ENCODE results near the gene CDK18.
A peak's percentile ranks its signal among the peaks of the same experiment; 100 is the strongest.

Gene CDK18

DNA sequence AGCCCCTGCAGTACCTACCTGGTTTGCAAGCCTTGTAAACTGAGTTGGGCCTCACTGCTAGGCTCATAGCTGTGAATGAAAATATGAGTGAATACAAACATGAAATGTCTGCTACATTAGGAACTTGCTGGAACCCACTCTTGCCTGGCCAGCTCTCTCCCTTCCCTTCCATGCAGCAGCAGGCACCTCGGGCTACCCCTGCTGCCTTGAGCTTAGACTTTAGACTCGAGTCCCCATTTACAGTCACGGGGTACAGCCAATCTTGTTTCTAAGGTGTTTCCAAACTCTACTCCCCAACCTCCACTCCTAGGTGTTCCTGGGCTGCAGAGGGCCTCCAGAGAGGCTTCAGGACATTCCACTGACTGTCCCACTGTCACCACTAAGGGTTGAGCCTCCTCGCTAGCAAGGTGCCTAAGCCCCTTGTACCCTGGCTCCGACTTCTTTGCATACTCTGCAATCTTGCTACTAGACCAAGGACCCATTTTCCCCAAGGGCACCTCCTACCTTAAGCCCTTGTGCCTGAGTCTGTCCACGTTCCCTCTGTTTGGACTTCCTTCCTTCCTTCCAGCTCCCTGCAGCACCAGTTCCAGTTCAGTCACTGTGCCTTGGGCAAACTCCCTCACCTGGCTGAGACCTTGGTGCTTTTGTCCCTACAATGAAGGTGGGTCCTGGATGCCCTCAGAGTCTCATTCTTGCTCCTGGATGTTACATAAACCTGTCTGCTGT lies 36.9 kb downstream of the CDK18 start:
- no peak for DNase-seq

DNA sequence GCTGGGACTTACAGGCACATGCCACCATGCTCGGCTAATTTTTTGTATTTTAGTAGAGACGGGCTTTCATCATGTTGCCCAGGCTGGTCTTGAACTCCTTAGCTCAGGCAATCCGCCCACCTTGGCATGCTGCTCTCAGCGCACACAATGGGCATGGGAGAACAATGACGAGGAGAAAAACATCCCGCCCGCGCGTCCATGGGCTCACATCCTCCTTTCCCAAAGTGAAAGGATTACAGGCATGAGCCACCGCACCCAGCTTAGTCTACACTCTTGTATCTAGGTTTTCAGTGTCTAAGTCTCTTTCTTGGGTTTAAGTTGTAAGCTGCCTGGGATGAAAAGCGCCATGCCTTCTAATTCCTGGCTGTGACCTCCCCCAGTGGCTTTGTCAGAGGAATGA lies 37.9 kb downstream of the CDK18 start:
- no peak for DNase-seq

DNA sequence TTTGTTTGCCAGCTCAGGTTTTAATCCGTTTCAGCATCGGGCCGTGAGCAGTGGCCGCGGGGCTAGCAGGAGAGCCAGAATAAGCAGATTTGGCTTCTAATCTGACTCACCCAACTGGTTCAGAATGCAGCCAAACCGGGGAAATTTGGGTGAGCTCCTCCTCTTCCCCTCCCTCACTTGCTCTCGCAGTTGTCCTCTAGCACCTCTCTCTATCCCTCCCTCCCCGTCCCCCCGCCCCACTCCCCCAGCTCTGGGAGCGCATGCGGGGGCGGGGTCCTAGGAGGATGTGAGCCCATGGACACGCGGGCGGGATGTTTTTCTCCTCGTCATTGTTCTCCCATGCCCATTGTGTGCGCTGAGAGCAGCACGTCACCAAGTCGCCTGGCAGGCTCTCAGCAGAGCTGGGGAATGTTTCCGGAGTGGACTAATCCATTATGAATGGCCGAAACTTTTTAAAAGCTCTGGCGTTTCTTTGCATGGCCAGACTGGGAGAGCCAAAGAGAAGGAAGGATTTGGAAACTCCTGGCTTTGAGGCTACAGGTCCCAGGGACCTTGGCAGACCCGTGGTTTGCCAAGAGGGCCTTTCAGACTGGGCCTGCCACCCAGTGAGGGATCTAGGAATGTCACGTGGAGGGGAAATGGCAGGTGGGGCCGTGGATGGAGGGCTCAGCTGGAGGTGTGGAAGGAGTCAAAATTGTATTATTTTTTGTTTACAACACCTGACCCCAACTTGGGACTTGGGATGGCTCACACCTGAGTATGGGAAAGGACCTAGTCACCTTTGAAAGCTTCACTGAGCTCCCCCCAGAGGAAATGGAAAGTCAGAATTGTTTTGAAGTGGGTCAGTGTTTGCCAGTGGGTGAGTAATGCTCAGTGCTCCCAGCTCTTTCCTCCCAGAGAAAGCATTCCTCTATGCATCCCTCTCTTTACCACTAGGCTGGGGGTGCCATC lies 39.2 kb downstream of the CDK18 start:
- peak; percentile 94 for DNase-seq

DNA sequence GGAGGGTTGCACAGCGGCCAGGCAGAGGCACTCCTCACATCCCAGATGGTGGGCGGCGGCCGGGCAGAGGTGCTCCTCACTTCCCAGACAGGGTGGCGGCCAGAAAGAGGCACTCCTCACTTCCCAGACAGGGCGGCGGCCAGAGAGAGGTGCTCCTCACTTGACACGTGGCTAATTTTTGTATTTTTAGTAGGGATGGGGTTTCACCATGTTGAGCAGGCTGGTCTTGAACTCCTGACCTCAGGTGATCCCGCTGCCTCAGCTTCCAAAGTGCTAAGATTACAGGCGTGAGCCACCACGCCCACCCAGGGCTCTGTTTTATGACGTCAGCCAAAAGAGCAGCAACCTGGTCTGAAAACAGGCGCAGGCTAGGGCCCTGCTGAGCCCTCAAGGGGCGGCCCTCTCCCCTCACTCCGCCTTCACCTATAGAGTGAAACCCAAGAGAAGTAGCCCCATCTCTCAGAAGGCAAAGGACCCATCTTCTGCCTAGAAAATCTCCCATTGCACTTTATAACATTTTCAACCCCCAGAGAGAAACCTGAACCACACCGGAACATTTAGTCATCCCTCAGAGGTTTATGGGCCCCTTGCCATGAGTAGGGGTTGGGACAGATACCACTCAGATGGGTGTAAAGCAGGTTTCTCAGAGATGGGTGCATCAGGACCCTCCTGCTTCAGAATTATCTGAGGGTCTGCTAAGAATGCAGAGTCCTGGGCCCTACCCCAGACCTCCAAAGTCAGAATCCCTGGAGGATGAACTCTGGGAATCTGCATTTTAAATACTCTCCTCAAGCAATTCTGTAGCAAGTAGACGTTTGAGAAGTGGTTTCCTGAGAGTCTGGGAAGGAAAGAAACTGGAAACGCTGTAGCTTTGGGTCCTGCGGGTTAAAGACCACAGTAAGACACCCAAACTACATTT lies 40.8 kb downstream of the CDK18 start:
- no peak for DNase-seq

DNA sequence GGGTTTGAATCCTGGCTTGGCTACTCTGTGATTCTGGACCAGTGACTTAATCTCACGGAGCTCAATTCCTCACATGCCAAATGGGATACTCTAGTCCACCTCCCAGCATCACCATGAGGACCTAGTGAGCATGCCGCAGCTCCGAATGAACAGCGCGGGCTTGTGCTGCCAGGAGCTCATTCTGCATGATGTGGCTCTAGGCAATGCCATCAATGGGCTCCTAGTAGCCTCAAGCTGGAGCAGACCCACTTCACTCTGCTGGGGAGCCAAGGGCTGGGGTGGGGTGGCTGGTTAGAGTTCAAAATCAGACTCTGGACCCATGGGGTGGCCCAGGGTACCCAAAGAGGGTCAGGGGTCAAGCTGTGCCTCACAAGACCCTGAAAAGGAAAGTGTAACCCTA lies 41.5 kb downstream of the CDK18 start:
- no peak for DNase-seq

DNA sequence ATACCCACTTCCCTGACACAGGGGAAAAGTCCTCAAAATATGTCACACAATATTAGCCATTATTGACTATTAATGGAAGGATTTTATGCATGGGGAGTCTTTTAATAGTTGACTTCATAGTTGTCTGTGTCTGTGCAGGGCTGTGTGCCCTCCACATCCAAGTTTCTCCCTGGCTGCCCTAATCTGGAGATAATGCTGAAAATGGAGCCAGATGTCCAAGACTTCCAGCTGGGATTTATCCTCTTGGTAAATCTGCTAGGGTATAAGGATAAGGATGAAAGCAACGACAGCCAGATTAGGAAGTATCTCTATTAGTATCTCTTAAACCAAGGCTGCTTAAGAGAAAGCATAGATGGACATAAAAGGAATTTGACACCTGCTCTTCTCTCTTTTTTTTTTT lies 42.1 kb downstream of the CDK18 start:
- no peak for DNase-seq

DNA sequence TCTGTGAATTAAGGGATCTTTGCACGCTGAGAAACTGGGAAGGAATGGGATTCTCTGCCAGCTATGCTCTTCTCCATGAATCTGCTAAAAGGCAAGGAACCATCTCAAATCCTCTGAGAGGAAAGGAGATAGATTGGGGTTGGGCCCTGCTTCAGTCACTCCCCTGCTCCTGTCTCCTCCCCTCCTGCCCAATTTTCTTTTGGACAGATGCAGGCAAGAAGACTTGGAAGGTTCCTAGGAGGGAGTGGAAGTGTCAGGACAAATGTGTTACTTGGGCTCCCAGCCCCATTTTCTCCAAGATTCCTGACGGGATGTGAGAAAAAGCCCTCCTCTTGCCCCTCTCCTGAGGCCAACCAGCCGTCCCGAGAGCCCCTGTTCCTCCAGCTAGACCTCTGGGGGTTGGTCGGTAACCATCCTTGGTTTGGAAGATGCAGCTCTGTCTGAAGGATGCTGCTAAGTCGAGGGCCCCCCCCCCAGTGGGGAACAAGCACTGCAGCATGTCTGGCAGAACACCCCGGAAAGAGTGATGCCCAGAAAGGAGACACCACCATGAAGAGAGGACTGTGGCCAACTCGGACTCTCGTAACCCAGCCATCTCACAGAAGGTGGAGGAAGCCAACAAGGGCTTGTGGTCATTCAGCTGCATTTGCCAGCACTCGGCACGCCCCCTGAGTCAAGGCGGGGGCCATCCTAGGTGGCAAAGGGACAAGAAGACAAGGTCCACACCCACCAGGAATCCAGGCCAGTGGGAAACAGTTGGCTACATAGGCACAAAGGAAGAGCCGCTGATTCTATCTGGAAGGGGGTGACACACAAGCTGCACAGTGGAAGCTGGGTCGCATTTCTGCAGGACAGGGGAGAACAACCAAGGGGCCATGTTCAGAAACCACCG lies 43.7 kb downstream of the CDK18 start:
- no peak for DNase-seq

DNA sequence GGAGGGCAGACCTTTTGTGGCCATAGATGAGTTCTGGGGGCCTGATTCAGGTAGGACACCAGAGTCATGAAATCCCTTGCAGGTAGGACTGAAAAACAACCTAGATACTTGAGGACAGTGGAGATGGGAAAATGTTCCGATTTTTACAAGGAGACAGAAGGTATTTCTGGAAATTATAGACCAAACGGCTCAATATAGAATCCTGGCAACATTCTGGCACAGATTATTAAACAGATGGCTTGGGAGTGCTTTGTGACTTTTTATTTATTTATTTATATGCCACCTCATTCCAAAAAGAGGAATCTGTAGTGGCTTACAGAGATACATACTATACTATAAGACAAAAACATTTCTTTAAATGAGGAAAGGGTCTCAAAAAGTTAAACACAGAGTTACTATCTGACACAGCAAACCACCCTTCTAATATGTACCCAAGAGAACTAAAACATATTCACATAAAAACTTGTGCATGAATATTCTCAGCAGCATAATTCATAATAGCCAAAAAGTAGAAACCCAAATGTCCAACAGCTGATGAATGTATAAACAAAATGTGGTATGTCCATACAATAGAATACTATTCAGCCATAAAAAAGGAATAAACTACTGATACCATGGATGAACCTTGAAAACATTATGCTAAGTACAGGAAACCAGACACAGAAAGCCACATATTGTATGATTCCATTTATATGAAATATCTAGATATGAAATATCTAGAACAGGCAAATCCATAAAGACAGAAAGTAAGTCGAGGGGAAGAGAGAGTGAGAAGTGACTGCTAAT lies 49.8 kb downstream of the CDK18 start:
- DNase-seq = no peak

DNA sequence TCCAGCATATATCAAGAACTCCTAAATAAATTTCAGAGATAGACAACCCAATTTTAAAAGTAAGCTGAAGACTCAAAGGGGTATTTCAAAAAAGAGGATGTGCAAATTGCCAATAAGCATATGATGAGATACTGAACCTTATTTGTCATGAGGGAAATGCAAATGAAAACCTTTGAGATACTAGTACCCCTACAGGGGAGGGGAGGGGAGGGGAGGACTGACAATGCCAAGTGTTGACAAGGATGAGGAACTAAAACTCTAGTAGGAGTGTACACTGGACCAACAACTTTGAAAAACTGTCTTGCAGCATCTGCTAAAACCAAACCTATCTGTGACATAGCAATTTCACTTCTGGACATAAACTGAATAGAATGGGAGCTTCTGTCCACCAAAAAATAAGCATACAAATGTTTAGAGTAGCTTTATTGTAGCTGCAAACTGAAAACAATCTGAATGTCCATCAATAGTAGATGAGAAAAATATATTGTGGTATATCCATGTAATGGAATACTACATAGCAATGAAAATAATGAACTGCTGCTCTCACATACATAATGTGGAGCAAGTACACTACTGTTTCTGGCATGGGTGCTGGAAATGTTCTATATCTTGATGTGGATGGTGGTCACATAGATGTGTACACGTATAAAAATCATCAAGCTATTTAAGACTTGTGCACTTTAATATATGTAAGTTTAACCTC lies 57.2 kb downstream of the CDK18 start:
- DNase-seq = no peak

DNA sequence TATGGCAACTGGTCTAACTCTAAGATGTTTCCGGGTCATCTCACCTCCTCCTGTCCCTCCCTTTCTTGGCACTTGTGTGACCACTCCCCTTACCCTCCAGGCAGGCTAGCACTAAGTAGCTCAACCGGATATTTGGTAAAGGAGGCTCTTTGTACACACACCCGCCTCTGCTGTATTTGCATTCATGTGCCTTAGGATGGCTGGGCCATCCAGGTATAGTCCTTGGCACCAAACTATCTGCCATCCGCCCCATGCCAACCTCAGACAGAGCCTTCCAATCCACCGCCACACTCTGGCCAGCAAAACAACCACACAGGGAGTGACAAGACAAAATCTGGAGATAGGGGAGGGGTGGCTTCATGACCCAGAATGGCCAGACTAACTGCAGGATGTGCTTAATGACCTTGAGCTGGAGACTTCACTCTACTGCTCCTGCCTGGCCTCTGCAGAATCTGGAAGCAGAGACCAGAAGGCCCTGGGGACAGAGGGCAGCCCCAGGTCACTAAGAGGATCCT lies 59.5 kb downstream of the CDK18 start:
- DNase-seq = no peak

DNA sequence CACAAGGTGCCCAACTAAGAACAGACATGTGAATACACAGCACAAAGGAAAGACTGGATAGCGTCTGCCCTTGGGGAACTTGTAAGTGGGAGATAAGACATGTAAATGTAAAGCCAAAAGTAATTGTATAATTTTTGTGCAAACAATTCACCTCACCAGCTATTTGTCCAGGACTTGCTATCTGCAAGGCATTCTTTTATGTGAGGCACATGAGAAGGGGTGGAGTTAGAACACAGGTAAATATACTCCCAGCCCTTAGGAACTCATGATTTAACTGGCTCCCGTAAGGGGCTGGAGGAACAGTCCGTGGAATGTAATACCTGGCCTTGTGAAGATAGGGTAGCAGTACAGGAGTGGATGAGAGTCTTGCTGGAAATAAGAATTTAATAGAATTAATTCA lies 61.3 kb downstream of the CDK18 start:
- DNase-seq = no peak

DNA sequence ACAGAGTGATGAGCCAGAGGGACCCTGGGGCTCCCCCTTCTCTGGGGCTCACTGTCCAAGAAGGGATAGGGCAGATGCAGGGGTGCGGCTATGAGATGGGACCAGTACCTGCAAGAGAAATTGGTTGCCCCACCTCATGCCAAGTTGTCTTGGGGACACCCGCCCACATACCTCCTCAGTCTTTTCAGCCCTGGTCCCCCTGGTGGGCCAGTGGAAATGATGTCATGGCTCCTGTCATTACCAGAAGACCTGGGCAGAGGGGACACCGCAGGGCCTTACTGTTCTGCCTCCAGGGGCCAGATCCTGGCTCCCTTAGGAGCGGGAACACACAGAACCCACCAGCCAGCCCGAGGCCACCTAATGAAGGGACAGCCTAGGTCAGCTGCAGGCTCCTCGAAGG lies 63.2 kb downstream of the CDK18 start:
- DNase-seq = no peak

DNA sequence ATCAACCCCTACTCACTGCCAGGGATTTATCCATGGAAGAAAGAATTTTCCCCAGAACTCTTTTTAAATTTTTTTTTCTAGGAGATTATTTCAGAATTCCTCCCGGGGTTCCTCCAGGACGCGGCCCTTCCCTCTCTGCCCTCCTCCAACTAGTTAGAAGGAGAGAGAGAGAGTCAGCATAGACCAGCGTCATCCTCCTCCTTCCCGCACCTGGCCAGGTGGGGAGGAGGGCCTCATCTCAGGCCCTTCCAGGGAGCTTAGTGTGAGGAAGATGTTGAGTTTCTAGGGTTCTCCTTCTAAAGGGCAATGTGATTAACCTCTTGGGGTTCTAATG lies 63.6 kb downstream of the CDK18 start:
- no peak for DNase-seq

DNA sequence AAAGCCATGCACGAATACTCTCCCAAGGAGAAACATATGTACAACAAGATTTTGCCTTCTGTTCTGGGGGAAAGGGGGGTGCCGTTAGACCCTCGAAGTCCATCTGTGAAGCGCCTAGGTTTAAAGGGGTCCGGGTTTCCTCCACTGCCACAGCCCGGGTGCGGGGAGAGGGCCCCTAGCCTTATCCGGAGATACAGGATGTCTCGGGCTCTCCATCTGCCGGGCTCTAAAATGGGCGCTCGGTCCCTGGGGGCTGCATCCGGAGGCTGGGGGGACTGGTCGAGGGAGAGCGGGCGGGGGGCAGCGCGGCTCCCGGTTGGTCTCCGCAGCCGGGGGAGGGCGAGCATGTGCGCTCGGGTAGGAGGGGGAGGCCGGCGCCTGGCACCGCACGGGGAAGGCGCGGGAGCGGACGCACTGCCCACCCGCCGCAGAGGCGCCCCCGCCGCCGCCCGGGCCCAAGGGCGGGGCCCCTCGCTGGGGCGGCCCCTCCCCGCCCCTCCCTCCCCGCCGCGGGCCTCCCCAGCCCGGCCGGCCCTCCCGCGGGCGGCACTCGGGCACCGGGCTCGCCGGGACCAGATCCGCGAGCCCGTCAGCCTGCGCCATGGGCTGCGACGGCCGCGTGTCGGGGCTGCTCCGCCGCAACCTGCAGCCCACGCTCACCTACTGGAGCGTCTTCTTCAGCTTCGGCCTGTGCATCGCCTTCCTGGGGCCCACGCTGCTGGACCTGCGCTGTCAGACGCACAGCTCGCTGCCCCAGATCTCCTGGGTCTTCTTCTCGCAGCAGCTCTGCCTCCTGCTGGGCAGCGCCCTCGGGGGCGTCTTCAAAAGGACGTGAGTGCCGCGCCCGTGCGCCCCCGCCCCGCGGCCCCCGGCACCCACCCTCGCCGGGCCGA lies 64.2 kb downstream of the CDK18 start:
- DNase-seq = peak; percentile 48

DNA sequence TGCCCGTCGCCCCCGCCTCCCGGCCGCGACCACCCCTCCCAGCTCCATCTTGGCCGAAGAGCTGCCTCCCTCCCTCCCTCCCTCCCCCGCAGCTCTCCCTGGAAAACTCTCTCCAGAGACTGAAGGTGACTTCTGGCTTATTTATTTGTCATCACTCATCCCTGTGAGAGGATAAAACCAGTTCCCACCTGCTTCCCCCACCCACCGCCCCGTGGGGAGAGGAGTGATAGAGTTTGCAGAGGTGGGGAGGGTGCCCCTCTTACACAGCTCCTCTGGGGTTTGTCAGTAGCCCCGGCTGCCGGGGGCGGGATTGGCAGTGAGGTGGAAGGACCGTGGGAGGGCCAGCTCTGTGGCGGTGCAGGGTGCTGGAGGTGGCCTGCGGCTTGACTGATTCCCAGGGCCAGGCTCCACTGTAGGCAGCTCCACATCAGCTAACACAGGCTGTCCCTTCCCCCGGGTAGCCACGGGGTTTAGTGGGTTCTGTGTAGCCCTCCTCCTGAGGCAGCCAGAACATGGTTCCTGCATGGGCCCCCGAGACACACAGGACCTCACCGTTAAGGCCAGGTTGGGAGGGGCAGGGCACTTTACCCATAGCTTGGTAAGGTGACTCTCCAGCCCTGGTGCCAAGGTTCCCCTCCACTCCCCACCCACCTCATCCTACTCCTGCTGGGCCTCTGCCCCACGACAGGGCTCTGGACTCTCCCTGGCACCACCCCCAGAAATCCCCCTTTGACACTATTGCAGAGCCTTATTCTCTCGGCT lies 65.1 kb downstream of the CDK18 start:
- DNase-seq = peak; percentile 45

DNA sequence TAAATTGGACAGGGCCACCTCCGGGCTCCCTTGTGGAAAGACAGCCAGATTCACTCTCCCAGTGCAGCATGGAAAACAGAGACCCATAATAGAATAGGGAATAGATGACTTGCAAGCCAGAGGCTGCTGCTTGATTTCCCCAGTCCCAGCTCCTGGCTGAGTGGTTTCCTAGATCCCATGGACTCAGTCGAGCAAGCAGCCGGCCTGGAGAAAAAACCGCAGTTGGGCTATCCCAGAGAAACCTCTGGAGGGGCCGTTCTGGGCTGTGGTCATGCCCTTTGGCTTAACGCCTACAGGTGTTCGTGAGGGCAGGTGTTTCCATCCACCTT lies 65.7 kb downstream of the CDK18 start:
- DNase-seq = no peak

DNA sequence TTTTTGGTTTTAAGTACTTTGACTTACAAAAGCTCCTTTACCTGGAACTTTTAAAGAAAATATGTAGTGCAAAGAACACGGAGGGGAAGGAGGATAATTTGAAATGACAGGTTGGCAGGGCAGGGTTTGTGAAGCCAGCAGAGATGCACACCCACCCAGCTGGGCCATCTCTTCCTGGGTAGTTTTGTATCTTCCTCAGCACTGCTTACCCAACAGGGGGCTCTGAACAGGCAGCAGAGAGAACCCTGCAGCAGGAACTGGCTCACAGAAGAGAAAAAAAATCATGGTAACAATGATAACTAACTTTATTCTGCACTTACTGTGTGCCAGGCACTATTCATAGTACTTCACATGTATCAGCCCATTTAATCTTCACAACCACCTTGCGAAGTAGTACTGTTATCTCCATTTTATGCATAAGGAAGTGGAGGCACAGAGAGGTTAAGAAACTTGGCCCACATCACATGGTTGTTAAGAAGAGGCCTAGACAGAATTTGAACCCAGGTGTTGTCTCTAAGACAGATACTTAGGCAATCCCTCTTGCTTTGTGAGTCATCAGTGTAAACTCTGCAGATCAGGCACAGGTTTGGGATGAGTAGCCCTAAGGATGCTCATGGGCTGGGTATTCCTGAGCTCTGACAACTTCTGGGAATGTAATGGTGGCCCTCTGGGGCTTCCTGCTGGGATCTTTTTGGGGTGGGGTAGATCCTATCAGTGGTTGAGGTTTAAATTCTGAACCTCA lies 66.5 kb downstream of the CDK18 start:
- DNase-seq = no peak

DNA sequence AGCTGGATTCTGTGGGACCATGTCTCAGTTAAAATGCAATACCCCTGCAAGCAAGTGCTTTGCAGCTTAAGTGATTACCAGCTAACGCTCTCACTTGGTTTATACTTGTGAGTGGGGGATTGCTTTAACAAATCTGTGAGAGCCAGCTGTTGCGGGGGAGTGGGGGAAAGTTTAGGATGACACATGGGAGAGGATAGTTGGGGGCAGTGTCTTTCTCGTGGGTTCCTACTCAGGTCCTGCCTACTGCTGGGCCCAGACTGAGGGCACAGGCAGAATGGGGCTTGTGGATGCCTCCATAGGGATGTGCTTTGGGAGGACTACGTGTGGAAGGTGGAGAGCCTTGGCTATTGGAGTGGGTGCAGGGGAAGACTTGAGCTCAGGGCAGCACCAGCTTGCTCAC lies 67.3 kb downstream of the CDK18 start:
- no peak for DNase-seq

Data from eye (tissue), 1 donor.